ENCODE measurements around the gene OR6J1.
"Not testable (repeated sequence)": the region's sequence is repeated elsewhere in the genome, so short reads cannot be mapped to it uniquely, and the experiment has no call there.

Gene OR6J1

DNA sequence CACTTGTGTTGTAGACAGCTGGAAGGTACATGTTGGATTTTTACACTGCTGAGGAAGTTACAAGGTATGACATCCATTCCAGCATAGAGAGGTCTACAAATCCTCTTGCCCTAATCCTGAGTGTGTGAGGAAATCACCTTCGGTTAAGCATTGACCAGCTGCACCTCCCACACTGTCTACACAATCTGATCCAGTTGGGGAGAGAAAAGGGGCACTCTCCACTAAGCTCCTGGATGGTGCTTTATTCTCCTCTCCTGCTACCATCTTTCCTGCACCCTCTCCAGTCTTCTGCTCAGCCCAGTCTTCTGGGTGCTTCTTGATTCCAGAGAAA, at the start of gene OR6J1:
Gene OR6J1 (minus strand): TSS at position 48 of the 331 bp plus-strand sequence. CDS start 9,541 bp downstream, outside the sequence.
- no peak for DNase-seq

DNA sequence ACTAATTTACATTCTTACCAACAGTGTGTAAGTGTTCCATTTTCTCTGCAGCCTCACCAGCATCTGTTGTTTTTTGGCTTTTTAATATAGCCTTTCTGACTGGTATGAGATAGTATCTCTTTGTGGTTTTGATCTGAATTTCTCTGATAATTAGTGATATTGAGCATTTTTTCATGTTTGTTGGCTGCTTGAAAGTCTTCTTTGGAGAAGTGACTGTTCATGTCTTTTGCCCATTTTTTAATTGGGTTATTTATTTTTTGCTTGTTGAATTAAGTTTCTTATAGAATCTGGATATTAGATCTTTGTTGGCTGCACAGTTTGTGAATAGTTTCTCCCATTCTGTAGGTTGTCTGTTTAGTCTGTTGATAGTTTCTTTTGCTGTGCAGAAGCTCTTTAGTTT, 48.0 kb upstream of the OR6J1 start:
- no peak for DNase-seq

DNA sequence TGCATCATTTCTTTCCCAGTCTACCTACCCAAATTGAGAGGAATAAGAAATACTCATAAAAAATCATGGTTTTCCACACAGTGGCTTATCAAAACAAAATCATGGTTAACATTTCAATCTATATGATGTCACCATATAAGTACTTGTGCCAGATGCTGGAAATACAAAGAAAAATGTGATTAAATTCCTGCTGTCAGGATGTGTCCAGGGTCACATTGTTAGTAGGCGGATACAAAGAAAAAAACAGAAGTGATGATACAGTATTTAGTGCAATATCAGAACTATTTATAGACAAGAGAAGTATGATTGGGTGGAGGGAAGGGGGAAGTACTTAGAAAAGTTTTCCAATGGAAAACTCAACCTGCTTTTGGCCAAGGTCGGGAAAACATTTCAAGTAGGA, 47.0 kb upstream of the OR6J1 start:
- DNase-seq: no peak

DNA sequence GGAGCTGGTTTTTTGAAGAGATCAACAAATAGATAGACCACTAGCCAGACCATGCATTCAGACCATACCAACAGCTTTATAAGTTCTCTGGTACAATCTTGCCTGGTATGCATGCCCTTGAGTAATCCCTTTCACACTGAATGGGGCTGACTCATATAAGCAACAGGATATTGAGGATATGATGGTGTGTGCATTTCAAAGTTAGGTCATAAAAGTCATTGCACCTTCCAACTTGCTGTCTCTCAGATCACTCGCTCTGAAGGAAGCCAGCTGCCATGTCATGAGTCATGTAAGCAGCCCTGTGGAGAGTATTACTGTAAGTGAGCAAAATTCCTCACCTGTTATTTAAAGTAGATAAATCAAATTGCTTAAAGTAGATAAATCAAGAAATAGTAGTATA, 45.0 kb upstream of the OR6J1 start:
- peak; percentile 45 for DNase-seq

DNA sequence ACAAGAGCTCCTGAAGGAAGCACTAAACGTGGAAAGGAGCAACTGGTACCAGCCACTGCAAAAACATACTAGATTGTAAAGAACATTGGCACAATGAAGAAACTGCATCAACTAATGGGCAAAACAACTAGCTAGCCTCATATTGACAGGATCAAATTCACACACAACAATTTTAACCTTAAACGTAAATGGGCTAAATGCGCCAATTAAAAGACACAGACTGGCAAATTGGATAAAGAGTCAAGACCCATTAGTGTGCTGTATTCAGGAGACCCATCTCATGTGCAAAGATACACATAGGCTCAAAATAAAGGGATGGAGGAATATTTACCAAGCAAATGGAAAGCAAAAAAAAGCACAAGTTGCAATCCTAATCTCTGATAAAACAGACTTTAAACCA, 43.8 kb upstream of the OR6J1 start:
- DNase-seq: not testable (repeated sequence)

DNA sequence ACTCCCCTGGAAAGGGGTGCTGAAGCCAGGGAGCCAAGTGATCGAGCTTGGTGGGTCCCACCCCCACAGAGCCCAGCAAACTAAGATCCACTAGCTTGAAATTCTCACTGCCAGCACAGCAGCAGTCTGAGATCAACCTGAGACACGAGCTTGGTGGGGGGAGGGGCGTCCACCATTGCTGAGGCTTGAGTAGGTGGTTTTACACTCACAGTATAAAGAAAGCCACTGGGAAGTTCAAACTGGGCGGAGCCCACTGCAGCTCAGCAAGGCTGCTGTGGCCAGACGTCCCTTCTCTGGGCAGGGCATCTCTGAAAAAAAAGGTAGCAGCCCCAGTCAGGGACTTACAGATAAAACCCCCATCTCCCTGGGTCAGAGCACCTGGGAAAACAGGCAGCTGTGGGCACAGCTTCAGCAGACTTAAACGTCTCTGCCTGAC, 42.0 kb upstream of the OR6J1 start:
- DNase-seq: peak; percentile 31

DNA sequence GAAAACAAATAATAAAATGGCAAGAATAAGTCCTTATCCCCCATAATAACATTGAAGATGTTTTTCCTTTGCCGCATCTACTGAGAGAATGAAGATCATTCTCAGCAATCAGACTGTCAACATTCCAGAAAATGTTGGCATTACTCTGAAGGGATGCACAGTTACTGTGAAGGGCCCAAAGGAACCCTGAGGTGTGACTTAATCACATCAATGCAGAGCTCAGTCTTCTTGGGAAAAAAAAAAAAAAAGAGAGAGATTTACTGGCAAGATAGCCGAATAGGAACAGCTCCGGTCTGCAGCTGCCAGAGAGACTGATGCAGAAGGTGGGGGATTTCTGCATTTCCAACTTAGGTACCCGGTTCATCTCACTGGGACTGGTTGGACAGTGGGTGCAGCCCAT, 41.3 kb upstream of the OR6J1 start:
- DNase-seq: no peak

DNA sequence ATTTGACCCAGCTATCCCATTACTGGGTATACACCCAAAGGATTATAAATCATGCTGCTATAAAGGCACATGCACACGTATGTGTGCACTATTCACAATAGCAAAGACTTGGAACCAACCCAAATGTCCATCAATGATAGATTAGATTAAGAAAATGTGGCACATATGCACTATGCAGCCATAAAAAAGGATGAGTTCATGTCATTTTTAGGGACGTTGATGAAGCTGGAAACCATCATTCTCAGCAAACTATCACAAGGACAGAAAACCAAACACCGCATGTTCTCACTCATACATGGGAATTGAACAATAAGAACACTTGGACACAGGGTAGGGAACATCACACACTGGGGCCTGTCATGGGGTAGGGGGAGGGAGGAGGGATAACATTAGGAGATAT, 39.3 kb upstream of the OR6J1 start:
- not testable (repeated sequence) for DNase-seq

DNA sequence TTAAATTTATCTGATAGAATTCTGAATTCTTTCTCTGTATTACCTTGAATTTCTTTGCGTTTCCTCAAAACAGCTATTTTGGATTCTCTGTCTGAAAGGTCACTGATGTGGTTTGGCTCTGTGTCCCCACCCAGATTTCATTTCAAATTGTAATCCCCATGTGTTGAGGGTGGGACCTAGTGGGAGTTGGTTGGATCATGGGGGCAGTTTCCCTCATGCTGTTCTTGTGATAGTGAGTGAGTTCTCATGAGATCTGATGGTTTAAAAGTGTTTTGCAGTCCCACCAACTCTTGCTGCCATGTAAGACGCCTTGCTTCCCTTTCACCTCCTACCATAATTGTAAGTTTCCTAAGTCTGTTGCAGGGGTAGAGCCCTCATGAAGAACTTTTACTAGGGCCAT, 34.1 kb upstream of the OR6J1 start:
- no peak for DNase-seq

DNA sequence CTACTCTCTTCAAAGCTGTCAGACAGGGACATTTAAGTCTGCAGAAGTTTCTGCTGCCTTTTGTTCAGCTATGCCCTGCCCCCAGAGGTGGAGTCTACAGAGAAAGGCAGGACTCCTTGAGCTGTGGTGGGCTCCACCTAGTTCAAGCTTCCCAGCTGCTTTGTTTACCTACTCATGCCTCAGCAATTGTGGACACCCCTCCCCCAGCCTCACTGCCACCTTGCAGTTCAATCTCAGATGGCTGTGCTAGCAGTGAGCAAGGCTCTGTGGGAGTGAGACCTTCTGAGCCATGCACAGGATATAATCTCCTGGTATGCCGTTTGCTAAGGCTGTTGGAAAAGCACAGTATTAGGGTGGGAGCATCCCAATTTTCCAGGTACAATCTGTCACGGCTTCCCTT, 33.4 kb upstream of the OR6J1 start:
- not testable (repeated sequence) for DNase-seq

DNA sequence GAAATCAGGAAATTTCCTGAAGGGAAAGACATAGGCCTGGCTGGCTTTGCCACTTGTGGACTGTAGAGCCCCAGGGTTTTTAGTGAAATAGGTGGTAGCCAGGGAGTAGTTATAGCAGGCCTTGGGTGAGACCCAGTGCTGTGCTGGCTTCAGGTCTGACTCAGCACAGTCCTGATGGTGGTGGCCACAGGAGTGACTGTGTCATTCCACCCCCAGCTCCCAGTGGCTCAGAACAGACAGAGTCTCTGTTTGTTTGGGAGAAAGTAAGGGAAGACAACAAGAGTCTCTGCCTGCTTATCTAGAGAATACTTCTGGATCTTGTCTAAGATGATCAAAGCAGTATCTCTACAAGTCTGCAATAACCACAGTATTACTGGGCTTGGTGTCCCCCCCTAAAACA, 27.5 kb upstream of the OR6J1 start:
- peak; percentile 29 for DNase-seq

DNA sequence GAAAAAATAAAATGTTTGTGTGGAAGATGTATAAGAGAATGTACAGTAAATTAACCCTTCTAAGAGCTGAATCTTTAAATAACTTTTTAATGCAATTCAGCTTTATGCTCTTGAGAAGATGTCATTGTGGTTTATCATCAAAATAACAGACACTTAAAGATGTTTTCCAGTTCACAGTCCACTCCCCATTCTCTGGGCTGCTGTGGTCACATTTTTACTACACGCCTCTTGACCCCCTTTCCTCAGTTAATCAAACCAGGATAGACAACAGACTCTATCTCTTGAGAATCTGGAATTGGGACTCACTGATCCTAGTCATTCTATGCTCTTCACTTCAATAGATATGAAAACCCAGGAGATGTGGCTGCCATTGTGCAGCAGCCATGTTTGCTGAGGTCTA, 24.7 kb upstream of the OR6J1 start:
- DNase-seq: no peak

DNA sequence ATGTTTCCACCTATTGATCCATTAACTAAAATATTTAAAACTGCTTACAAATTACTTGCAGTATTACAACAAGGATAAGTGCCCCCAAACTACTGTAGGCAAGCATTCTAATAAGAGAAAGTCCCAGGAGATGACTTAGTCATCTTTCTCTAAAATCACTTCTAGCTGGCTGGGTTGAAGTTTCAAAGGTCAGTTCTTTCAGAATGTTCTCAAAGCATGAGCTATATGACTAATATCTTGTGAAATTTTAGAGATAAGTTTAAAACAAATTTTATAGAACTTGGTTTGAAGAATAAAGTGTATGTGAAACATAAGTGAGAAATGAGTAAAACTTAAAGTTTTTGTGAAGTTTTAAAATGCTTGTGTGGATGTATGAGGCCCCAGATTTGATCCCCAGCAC, 24.3 kb upstream of the OR6J1 start:
- no peak for DNase-seq

DNA sequence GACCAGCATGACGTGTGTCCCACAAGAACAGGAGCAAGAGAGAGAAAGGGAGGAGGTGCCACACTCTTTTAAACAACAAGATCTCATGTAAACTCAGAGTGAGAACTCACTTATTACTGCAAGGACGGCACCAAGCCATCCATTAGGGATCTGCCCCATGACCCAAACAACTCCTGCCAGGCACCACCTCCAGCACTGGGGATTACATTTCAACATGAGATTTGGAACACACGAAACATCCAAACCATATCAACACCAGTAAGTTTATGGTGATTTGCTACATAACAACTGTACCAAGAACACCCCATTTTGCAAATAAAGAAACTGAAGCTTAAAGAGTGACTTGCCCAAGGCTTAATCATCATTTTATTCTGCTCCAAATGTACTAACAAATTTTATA, 23.7 kb upstream of the OR6J1 start:
- DNase-seq: no peak

DNA sequence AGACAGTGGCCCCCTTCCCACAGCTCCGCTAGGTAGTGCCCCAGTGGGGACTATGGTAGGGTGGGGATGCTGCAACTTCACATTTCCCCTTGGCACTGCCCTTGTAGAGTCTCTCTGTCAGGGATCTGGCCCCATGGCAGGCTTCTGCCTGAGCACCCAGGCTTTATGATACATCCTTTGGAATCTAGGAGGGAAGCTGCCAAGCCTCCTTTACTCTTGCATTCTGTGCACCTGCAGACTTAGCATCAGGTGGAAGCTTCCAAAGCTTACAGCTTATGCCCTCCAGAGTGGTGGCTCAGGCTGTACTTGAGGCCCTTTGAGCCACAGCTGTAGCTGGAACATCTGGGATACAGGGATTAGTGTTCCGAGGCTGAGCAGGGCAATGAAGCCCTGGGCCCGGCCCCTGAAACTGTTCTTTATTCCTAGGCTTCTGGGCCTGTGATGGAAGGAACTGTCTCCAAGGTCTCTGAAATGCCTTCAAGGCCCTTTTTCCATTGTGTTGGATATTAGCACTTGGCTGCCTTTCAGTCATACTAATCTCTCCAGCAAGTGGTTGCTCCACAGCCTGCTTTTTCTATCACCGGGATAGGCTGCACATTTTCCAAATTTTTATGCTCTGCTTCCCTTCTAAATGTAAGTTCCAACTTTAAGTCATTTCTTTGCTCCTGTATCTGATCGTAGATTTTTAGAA, 22.2 kb upstream of the OR6J1 start:
- DNase-seq: no peak

DNA sequence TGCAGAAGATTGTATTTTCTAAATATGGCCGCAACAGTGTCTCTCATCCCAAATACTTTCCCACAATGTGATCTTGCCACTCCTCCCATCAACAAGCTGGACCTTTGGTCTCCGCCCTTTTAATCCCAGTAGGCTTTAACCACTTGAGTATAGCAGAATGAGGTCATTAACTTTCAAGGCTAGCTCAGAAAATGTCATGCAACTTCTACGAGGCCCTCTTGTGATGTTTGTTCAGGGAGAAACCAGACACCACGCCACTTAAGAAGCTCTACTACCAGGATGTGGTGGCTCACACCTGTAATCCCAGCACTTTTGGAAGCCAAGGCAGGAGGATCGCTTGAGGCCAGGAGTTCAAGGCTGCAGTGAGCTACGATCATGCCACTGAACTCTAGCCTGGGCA, 20.1 kb upstream of the OR6J1 start:
- DNase-seq: no peak

DNA sequence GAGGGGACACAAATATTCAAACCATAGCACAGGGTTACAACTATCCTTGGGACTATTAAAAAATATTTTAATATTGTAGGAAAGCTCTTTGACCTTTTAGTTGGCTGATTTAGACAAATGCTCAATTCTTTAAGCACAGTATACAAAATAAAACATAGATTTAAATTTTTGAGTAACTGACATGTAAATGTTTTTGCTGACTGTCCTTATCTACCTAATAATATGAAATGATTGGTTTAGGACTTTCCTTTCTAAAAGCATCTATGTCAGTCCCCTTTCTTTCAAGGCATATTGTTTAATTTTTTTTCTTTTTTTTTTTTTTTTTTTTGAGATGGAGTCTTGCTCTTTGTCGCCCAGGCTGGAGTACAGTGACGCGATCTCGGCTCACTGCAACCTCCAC, 16.5 kb upstream of the OR6J1 start:
- no peak for DNase-seq

DNA sequence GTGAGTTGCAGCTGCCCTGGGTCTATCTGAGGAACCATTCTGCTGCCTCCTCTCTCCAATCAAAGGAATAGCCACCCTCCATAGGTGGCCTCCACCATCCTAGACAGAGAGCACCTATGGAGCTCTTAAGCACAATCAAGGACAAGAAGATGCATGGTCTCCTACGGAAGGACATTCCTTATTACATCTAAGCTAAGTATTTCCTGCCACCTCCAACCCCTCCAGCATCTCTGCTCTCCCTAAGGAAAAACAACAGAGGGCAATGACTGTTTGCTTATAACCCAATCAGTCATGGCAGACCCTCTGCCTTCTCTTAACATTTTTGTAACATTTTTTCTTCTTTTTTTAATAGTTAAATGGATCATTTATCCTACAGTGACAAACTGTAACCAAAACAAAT, 14.8 kb upstream of the OR6J1 start:
- DNase-seq: no peak

DNA sequence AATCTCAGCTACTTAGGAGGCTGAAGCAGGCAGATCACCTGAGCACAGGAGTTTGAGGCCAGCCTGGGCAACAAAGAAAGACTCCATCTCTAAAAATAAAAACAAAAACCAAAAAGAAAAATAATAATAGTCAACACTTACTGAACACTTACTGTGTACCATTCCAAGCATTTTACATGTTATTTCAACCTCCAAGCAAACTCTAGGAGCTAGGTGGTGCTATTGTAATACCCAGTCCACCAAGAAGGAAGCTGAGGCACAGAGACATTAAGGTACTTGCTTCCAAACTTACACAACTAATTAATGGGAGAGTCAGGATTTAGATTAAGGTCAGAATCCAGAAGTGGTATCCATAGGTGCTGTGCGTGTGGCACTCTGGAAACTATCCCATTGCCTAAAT, 13.7 kb upstream of the OR6J1 start:
- DNase-seq: no peak

DNA sequence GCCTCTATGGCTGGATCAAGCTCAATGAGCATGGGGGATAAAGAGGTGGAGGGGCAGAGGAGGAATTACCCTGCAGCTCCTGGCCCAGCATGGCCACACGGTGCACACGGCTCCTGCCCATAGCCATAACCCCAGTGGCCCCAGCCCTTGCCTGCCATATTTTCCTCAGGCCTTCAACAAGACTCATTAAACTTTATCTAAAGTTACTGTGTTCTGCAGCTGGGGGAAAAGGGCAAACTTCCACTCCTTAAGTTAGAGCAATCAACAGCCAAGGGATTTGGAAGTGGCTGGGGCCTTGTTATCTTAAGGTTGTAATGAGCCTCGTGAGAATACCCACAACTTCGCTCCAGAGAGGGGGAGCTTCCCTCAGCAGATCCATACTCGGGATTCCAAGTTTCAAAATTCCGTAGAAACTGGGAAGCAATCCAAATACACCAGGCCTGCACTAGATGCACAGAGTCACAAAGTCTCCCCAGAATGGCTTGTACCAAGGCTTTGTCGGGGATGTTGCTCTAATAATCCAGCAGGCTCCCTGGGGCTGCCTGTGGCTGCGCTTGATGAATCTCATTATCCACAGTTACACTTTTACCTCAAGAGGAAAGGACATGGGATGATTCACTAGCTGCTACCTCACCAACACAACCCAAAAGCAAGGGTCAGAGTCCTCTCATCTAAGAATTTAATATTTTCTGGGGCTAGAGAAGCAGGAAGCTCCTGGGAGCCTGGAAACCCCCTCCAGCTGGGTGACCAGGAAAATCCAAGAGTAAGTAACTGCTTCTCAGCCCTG, 13.0 kb upstream of the OR6J1 start:
- DNase-seq: no peak

DNA sequence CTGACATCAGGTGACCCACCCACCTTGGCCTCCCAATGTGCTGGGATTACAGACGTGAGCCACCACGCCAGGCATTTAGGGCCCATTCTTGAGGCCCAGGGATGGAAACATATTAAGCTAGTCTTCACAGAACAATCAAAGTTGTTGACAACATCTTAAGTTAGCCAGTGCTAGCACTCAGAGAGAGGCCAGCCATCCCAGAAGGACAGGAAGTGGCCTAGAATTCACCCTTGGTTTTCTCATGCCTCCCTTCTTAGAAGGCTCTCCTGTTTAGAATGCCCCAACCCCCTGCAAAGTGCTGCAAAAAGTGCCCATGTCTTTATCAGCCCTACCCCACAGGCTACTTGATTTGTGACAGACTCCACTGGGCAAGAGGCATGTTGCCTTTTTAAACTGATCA, 12.1 kb upstream of the OR6J1 start:
- no peak for DNase-seq

DNA sequence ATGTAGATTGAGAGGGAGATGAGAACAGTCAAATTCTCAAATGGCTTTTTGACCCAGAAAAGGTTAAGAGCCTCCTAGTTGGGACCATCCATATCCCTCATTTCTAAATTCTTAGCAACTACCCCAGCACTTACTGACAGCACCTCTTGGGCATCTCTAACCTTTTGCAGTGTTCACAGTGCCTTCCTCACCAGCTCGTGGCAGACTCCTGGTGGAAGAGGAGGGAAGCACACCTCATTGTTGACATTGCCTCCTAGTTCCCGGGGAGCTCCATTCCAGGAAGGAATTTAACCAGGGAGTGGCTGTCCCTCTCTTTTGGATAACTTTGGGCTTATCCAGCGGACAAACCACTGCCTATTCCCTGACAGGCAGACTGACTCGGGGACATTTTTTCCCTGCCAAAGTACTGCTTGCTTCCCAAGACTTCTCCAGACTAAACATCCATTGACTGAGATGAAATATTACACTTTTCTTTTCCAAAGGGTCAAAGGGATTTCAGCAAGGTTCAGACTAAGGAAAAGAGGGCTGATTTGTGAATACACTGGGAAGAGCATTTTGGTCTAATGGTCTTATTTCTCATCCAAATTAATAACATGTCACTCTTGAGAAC, 9.0 kb upstream of the OR6J1 start:
- peak; percentile 68 for DNase-seq

DNA sequence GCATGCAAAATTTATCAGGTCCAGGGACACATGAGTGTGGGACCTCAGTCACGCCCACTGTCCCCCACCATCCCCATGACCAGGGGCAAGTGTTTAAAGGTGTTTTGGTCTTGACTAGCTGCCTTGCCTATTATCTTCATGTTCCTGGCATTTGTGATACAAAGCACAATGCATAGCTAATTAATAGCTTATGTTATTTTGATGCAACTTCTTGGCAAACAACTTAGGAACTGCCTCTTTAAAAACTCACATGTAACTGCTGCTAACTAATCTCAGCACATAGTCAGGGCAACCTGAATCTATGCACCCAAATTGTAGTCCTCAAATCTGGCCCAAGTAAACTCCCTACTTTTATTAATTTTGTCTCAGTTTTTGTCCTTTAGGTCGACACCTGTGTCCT, 7.4 kb upstream of the OR6J1 start:
- DNase-seq: no peak

DNA sequence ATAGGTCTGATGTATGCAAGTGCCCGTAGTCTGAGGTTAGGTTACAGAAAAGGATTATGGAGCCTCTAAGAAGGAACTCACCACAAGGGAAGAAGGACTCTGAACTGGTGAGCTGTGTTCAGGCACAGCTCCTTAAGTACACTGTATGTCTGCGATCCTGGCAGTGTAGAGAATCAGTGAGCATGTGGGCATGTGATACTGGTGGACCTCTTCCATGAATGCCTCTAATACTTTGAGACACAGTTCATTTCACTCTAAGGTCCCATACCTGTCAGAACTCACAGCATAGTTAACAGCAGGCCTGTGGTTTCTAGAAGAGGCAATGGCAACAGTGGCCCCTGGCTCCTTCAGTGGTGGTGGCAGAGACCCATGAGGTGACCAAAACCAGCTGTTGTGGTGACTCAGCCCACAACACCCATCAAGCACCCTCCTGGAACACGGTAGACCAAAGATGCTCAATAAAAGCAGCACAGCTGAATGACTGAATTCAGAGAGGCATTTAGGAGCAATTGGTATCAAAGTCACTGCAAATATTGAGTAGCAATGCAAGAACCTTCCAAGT, 6.9 kb upstream of the OR6J1 start:
- DNase-seq: peak; percentile 29

Data from activated CD4-positive, alpha-beta T cell treated with anti-CD3 and anti-CD28 coated beads for 48 hours (primary cell).